Activated CD8-positive, alpha-beta memory T cell treated with anti-CD3 and anti-CD28 coated beads for 24 hours (primary cell): ENCODE results near the gene OR4F6.

Experiments
- DNase-seq: peaks from one replicate; pipeline ENCODE4 v3.0.0-alpha.2; 2020

Gene OR4F6

GRCh38 chr15:101805605-101806345 is 2.5 kb downstream of the OR4F6 start:
- no peak for DNase-seq

- DNase-seq, result no peak
Observed at GRCh38 chr15:101807345-101807945, 4.1 kb downstream of the OR4F6 start.

- no peak for DNase-seq
Observed at GRCh38 chr15:101808201-101808600, 4.9 kb downstream of the OR4F6 start.

- no peak for DNase-seq
Observed at GRCh38 chr15:101810456-101810855, 7.1 kb downstream of the OR4F6 start.

GRCh38 chr15:101810876-101811275 is 7.6 kb downstream of the OR4F6 start:
- no peak for DNase-seq

GRCh38 chr15:101811902-101812301 is 8.6 kb downstream of the OR4F6 start, which contains the start of gene OR4F15:
Gene OR4F15 (plus strand): TSS chr15:101812202. CDS start chr15:101818187, 5,985 bp downstream.
- DNase-seq, result no peak

- DNase-seq, result no peak
Observed at GRCh38 chr15:101813803-101814534, 10.7 kb downstream of the OR4F6 start.

GRCh38 chr15:101820781-101821180 is 17.5 kb downstream of the OR4F6 start:
- DNase-seq, result no peak

GRCh38 chr15:101827257-101827656 is 23.9 kb downstream of the OR4F6 start:
- no peak for DNase-seq

GRCh38 chr15:101828774-101829173 is 25.5 kb downstream of the OR4F6 start:
- DNase-seq, result no peak

GRCh38 chr15:101841656-101842055 is 38.3 kb downstream of the OR4F6 start:
- no peak for DNase-seq

GRCh38 chr15:101844916-101845315 is 41.6 kb downstream of the OR4F6 start:
- no peak for DNase-seq

GRCh38 chr15:101852356-101852755 is 49.0 kb downstream of the OR4F6 start:
- no peak for DNase-seq
